AG04450 (cell line): ENCODE measurements around the gene C6orf132. TPM values are rescaled to one million over a fixed set of nuclear protein-coding genes. Genes with fewer than 3 reads are reported as not detected.
"Not testable (repeated sequence)": the region's sequence is repeated elsewhere in the genome, so short reads cannot be mapped to it uniquely, and the experiment has no call there.

Experiments
- CTCF ChIA-PET: fragments of 300-600, 350-600 bp; formaldehyde crosslinking; extraction: SDS; loops from one replicate; lab custom pipeline; 2022; ENCODE audit warnings: antibody characterized with exemption, inconsistent platforms; lab: Charles Lee
- POLR2A ChIA-PET: fragments of 350-600 bp; formaldehyde crosslinking; extraction: SDS; loops from one replicate; lab custom pipeline; 2021; ENCODE audit warnings: antibody characterized with exemption, inconsistent platforms; lab: Yijun Ruan, JAX
- DNase-seq: peaks from one replicate; pipeline ENCODE4 v3.0.0-alpha.2; 2011; ENCODE audit warnings: low read depth, low spot score
- H3K27ac ChIP-seq: one replicate; pipeline ENCODE4 v1.5.1; 2012; ENCODE audit warnings: low read depth, low read length, control low read depth
- H3K27me3 ChIP-seq: one replicate; pipeline ENCODE4 v1.6.0; 2012; ENCODE audit warnings: low read length; ENCODE audit not compliant: control insufficient read depth, insufficient read depth
- H3K4me3 ChIP-seq: 2 replicates; pipeline ENCODE4 v1.5.1; 2011; ENCODE audit warnings: mild to moderate bottlenecking, low read depth, low read length, control low read depth
- H3K9me3 ChIP-seq: 2 replicates; pipeline ENCODE4 v1.5.1; 2012; ENCODE audit warnings: low read length; ENCODE audit not compliant: control insufficient read depth, insufficient read depth
- polyA plus RNA-seq: library from polyadenylated mRNA; depleted of rRNA; stranded (reverse); fragments of >200 nt; gene quantifications from 2 replicates; pipeline ENCODE4 v1.2.3, GENCODE V29; 2011
- TF ChIP-seq, protein P1 (sequence below): IDR thresholded peaks from 2 replicates; pipeline ENCODE4 v1.5.1; 2011; ENCODE audit warnings: low read depth, low read length, control low read depth, inconsistent platforms

The C6orf132 gene
- polyA plus RNA-seq, 1 experiment = 0.68 TPM

DNA sequence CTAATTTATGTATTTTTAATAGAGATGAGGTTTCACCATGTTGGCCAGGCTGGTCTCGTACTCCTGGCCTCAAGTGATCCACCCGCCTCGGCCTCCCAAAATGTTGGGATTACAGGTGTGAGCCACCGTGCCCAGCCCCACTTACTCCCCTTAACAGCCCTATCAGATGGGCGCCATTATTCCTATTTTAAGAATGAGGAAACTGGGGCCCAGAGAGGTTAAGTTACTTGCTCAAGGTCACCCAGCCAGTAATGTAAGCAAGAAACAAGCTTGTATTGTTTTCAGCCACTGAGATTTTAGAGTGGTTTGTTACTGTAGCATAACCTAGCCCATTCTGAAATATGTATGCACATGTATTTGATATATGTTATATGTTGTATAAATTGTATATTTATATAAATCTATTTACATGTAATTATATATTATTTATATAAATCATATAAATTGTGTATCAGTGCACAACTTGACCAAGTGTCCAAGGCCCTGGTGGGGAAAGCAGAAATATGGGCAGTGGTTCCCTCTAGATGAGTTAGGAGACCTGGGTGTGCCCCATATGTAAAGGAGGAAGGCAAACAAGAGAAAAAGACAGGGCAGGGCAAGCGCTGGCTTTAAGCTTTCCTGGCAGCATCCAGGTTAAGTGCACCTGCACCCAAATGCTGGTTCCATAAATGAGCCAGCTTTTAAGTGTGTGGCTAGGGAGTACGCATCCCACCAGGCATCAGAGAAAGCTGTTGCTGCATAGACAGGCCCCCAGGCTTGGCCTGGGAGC, 29.6 kb upstream of the C6orf132 start:
- CTCF ChIA-PET = interaction anchor here (0.7 to 1.5 kb wide), 2 partner anchors 42 to 104 kb away, joined by 8 to 10 read pairs; no protein-coding TSS in a partner anchor
- DNase-seq = no peak
- Histone ChIP-seq H3K27me3 (peaks cover 3% of the 10 kb centered on the region), H3K4me3 (no peak overlapping the region), H3K27ac (no peak overlapping the region), H3K9me3 (no peaks in the 10 kb centered on the region)
- POLR2A ChIA-PET = no interaction called here
- TF ChIP-seq, protein P1, sequence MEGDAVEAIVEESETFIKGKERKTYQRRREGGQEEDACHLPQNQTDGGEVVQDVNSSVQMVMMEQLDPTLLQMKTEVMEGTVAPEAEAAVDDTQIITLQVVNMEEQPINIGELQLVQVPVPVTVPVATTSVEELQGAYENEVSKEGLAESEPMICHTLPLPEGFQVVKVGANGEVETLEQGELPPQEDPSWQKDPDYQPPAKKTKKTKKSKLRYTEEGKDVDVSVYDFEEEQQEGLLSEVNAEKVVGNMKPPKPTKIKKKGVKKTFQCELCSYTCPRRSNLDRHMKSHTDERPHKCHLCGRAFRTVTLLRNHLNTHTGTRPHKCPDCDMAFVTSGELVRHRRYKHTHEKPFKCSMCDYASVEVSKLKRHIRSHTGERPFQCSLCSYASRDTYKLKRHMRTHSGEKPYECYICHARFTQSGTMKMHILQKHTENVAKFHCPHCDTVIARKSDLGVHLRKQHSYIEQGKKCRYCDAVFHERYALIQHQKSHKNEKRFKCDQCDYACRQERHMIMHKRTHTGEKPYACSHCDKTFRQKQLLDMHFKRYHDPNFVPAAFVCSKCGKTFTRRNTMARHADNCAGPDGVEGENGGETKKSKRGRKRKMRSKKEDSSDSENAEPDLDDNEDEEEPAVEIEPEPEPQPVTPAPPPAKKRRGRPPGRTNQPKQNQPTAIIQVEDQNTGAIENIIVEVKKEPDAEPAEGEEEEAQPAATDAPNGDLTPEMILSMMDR = no peak

DNA sequence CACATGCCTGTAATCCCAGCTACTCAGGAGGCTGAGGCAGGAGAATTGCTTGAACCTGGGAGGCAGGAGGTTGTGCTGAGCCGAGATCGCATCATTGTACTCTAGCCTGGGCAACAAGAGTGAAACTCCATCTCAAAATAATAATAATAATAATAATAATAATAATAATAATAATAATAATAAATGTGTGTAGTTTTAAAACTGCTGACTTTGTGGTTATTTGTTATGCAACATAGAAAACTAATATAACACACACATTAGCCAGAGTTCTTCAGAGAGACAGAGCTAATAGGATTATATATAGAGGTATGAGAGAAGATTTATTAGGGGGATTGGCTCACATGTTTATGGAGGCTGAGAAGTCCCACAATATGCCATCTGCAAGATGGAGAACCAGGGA, 27.4 kb upstream of the C6orf132 start:
- POLR2A ChIA-PET, H3K4me3 ChIP-seq, H3K9me3 ChIP-seq, H3K27me3 ChIP-seq, DNase-seq, H3K27ac ChIP-seq: not testable (repeated sequence)
- CTCF ChIA-PET = interaction anchor here (4.7 kb wide), 1 partner anchor 45 kb away, joined by 48 read pairs; no protein-coding TSS in a partner anchor

DNA sequence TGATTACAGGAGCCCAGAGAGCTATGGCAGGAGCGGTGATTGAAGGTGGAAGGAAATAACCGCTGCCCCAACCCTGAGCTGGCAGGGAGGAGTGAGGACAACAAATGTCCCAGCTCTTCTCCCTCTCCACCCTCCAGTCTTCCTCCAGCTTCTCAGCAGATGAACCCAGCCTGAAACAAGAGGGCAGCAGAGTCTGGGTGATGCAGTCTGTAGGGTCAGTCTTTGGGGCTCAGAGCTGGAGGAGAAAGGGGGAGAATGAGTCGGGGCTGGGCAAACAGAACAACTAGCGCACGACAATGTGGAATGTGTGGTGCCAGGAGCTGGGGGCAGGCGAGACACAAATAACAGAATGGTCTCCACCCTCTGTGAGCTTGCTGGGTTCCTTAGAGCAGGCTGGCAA, 26.2 kb upstream of the C6orf132 start:
- no peak overlapping the region for H3K4me3 ChIP-seq
- TF ChIP-seq, protein P1 = peak; percentile 19
- POLR2A ChIA-PET = no interaction called here
- DNase-seq = no peak
- peaks cover 3% of the 10 kb centered on the region for H3K27me3 ChIP-seq
- H3K9me3 ChIP-seq = no peaks in the 10 kb centered on the region
- CTCF ChIA-PET = interaction anchor here (0.6 to 4.7 kb wide), 8 partner anchors 9 to 379 kb away, joined by 3 to 48 read pairs (median 3); no protein-coding TSS in a partner anchor
- no peak overlapping the region for H3K27ac ChIP-seq

DNA sequence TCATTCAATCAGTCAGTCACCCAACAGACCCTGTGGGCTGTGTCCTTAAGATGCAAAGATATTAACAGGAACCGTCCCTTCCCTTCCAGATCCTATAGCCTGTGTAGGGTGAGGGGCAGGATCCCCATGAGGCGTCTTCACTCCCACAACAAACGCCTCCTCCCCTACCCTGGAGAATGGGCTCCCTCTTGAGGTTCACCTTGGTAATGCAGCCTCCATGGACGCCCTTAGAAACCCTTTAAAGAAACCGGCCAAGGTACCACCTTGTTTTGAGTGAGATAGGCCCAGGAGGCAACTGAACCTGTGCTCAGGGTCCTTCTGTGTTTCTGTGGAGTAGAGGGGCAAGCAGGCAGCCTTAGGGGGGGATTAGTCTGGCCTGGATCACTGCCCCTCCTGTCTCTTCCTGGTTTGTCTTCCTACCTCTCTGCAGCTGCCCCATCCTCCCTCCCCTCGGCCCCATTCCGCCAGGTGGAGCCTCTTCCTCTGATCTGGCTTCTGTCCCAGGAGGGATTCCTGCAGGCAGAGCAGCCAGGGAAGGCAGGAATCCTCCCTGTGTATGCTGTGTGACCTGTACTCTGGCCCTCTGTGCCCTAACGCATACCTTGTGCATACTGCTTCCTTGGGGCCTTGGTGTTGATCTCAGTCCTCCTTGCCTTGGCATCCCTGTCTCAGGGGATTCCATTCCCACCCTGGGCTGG, 24.2 kb upstream of the C6orf132 start:
- peak; percentile 44 for DNase-seq
- peaks cover 3% of the 10 kb centered on the region for H3K27me3 ChIP-seq
- ChIA-PET POLR2A (no interaction called here), CTCF (interaction anchor here (0.6 to 4.7 kb wide), 8 partner anchors 14 to 786 kb away, joined by 3 to 48 read pairs (median 5); no protein-coding TSS in a partner anchor)
- no peak overlapping the region for H3K27ac ChIP-seq
- TF ChIP-seq, protein P1 = peak; percentile 98
- H3K4me3 ChIP-seq = no peak overlapping the region
- no peaks in the 10 kb centered on the region for H3K9me3 ChIP-seq

DNA sequence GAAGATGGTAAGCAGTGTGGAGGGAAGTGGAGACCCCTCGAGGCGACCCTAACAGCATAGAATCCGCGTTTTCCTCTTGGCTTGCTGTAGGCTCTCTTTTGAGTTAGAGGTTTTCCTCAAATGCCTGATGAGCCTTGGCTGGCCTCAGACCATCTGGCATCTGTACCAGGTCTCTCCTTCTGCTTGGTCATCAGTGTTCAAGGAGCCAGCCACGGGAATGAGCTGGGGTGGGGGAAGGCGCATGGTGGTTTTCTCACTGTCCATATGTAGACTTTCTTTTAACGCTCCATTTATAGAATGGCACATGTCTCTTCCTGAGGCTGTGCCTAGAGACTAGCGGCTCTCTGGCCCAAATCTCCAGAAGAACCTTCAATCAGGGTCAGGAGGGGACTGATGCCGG, 22.6 kb upstream of the C6orf132 start:
- Histone ChIP-seq H3K4me3 (no peak overlapping the region), H3K9me3 (no peaks in the 10 kb centered on the region), H3K27ac (no peak overlapping the region), H3K27me3 (peaks cover 3% of the 10 kb centered on the region)
- POLR2A ChIA-PET = interaction anchor here (0.5 to 0.9 kb wide), 2 partner anchors 42 to 91 kb away, joined by 3 read pairs; no protein-coding TSS in a partner anchor
- TF ChIP-seq, protein P1 = no peak
- CTCF ChIA-PET = interaction anchor here (1.1 to 2.8 kb wide), 7 partner anchors 15 to 383 kb away, joined by 3 to 24 read pairs (median 4); no protein-coding TSS in a partner anchor
- peak; percentile 24 for DNase-seq
